Activated naive CD4-positive, alpha-beta T cell (primary cell): Measurements from ENCODE around the gene SPNS3.

Experiments used
- DNase-seq, 4 experiments: peaks; one replicate each; lab custom pipeline; 2025; lab: John Stamatoyannopoulos, UW

SPNS3 gene

DNA sequence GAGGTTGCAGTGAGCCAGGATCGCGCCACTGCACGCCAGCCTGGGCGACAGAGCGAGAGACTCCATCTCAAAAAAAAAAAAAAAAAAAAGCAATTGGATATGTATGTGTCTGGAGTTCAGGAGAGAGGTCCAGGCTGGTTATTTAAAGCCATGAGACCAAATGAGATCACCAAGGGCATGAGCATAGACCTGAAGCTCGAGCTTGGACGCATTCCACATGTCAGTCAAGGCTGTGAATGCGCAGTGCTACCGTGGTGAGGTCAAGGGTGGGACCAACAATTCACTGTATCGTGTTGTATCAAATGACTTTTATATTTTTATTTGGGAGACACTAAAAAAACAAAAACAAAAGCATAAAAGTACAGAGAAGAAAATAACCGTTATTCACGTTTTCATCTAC, 35.8 kb downstream of the SPNS3 start:
- no peak for DNase-seq

DNA sequence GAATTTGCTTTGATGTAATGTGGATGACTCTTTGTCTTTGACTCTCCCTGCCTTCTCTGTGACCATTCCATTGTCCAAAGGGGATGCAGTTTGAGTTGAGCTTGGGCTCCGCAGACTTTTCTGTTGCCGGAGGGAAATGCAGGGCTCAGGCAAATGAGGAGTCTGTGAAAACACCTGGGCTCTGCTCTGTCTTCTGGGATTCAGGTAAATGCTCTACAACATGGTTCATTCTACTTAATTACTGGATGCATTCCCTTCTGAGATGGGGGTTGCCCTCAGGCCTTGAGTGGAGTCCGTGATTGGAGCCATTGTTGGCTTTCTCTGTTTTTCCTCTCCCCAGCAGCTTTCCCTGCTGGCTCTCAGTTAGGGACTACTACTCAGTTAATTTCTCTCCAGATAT, 38.5 kb downstream of the SPNS3 start:
- no peak for DNase-seq

DNA sequence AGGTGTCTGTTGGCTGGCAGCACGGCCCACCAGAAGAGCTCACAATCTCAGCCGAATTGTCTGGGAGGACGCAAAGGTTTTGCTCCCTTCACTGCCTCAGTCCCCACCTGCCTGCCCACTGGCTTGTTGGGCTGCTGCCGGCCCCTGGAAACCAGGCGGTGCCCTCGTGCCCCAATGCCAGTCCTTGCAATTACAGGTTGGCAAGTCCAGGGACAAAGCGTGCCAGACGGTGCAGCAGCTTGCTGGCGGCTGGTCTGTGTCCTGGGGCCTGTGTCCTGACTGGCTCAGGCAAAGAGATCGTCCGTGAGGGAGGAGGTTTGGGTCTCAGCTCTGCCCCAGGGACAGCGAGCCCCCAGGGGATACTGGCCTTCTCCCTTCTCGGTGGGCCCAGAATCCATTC, 40.4 kb downstream of the SPNS3 start:
- no peak for DNase-seq

DNA sequence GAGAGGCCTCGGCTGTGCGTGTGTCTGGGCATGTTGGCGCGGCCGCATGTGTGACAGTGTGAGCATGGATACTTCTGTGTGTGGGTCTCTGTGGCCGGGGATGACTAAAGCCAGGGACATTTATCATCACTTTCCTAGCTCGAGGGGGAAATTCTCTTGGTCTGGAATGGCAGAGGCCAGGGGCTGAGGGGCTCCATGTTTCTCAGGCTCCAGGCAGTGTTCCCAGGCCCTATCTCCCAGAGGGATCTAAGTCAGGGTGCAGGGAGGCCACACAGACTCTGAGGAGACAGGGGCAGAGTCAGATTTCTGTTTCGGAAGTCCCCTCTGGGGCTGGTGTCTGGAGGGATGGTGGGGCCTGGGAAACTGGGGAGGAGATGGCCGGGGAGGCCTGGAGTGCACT, 41.3 kb downstream of the SPNS3 start:
- no peak for DNase-seq

DNA sequence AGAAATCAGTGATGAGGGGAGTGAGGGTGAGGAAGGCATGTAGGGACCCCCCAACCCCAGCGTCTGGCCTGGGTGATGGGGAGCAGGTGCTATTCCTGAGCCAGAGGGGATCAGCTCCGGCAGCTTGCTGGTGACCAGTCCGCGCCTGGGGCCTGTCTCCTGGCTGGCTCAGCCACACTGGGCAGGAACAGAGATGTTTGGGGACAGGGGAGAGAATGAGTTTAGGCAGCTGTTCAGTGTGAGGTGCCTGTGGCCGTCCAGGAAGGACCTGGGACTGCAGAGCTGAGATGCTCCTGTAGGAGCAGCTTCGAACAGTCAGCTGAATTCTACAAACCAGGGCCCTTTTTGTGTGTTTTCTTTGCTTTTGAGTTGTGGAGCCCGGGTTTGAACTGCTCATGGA, 41.7 kb downstream of the SPNS3 start:
- no peak for DNase-seq

DNA sequence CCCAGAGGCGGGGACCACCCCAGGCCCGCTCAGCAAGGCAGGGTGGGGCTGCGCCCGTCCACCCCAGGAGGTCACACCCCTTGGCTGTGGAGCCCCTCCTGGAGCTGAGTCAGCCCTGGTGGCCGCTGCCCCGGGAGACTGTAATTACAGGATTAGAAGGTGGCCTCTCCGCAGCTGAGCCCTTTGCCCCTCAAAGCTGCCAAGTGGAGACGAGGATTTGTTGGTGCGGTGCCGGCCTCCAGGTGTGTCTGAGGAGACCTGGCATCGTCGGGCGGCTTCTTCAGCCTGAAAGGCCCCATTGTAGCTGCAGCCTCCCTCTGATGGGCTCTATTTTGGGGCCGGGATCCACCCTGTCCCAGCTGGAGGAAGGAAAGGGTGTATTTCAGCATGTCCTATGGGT, 42.3 kb downstream of the SPNS3 start:
- DNase-seq, result no peak

DNA sequence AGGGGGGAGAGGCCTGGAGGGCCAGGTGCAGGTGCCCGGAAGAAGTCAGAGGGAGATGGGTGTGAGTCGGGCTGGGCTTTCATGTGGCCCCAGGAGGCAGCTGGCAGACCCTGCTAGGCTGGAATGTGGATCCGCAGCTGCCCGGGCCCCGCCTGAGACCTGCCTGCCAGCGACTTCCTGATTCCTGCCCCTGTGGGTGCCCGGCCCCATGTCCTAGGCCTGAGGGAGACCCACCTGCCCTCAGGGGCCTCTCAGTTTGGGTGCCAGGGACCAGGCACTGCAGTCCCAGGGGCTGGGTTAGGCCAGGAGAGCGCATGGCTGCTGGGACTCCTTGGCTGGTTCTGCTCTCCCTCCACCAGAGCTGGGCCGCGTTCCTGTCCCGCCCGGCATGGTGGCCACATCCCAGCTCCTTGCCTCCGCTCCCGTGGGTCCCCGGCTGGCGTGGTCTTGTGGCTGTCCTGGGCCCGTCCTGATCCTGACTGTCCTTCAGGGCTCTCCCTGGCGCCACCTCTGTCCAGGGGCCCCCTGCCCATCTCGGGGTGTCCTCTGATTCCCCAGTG, 42.9 kb downstream of the SPNS3 start:
- no peak for DNase-seq

DNA sequence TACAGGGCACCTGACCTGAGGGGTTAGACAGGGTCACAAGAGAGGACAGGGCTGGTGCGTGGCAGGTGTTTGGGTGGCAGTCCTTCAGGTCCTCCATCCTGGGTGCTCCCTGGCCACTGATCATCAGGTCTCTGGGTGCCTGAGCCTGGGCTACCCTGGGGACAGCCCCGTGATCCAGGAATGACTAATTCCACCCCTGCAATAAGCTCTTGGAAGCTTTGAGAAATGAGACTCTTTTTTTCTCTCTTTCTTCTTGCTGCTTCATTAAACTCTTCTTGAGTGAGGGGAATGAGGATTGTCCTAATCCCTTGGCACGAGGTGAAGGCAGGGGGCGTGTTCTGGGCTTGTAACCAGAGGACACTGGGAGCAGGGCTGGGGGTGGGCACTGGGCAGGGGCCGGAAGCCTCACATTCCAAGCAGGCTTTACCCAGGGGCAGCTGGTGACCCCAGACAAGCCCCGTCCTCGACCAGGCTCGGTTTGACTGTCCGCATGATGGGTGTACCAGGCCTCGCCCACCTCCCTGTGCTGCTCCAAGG, 43.6 kb downstream of the SPNS3 start:
- no peak for DNase-seq

DNA sequence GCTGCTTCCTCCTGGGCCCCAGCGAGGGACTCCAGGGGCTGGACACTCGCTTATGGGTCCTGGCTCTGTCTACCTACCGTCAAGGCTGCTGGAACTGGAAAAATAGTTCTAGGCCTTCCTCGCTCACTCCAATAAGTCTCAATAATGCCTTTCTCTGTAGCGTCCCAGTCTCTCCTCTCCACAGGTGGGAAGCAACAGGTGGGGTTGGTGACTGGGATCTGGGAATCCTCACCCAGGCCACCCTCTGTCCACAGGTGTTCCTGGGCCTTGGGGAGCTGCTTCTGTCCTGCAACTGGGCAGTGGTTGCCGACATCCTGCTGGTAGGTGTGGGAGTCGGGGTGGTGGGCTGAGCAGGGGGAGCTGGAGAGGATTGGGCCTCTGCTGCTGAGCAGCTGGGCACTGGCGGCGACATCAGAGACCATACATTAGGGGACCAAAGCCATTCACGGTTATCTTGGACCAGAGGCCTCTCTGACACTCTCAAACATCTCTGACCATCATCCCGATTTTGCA, 44.6 kb downstream of the SPNS3 start:
- DNase-seq, result no peak

DNA sequence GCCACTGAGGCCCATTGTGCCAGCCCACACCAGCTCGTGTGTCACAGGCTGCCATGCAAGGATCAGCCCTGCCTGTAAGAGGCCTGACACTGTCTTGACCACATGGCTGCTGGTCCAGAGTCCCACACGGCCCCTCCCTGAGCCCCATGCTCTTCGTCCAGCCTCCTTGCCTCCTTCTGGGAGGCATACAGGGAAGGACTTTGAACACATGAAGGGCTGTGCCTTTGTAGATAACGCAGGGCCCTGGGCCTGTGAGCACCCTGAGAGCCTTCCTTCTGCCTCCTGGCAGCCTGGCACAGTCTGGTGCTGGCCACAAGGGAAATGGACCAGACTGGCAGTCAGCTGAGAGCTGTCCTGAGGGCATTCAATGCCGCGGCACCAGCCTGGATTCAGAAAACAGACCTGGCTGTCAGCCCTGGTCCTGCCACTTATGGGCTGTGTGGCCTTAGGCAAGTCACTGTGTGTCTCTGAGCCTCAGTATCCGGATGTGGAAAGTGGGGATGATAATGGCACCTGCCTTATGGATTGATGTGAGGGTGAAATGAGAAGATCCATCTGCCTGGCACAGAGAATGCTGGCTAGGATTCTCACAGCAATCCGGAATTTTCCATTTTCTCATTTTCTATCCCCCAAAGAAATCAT, 45.7 kb downstream of the SPNS3 start:
- no peak for DNase-seq

DNA sequence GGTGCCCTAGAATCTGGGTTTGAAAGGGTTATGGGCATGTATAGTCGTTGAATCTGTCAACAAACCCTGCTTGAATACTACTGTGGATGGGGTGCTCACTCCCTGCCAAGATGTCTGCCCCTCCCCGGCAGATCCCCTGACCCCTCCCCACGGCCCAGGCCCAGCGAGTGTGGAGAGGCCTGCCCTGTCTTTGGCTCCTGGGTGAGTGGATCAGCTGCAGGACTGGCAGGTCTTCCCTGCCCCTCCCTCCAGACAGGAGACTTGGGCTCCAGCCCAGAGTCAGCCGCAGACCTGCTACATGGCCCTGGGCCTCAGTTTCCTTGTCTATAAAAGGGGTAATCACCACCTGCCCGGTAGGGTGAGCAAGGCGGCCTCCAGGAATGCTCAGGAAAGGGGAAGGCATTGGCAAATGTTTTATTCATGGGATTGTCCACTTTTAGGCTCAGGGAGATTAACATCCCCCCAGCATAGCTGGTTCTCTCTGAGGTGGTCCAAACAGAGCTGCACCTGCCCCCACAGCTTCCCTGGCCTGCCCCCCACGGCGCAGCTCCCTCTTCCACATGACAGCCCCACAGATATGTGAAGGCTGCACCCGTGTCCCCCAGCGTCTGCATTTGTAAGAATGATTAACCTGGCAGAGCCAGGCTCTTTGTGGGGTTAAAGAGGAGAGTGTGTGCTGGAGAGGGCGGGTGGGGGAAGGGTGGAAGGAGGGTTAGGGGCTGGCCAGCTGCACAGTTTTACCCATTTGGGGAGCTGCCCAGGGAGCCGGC, 46.4 kb downstream of the SPNS3 start:
- DNase-seq, result no peak

DNA sequence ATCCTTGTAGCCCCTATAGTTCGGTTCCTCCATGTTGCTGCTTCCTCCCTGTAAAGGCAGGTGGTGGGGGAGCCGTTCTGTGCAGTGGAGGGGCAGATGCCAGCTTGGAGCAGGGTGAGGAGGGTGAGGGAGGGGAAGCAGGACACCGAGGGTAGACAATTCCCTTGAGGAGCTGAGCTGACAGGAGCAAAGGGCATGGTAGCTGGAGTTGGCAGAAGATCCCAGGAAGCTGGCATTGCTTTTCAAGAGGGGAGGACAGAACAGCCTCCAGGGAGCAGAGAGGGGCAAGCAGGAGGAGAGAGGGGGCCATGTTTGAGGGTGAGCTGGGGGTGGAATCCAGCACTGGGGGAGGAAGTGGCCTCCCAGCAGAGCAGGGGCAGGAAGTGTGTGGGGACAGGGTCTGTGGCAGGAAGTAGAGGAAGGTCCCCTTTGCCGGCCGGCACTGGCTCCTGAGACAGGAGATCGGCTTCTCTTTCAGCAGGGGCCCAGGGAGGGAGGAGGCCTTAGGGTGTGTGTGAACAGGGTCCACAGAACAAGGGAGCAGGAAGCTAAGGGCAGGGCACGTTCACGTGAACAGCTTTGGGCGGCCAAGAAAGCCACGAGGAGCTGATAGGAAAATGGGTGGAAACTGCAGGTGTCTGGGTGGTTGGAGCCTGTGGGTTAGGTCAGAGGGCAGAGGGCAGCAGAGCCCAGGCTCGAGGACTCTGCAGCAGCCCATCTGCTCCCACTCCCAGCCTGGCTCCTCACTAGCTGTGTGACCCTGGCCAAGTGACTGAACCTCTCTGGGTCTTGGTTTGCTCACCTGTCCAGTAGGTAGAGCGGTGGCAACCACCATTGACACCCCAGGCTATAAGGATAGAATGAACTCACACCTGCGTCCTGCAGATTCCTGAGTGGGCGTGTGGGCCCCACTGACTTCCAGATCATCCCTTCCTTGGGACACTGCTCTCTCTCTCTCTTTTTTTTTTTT, 47.5 kb downstream of the SPNS3 start:
- DNase-seq, result peak in 2 of 4 experiments; percentile 7 to 22

DNA sequence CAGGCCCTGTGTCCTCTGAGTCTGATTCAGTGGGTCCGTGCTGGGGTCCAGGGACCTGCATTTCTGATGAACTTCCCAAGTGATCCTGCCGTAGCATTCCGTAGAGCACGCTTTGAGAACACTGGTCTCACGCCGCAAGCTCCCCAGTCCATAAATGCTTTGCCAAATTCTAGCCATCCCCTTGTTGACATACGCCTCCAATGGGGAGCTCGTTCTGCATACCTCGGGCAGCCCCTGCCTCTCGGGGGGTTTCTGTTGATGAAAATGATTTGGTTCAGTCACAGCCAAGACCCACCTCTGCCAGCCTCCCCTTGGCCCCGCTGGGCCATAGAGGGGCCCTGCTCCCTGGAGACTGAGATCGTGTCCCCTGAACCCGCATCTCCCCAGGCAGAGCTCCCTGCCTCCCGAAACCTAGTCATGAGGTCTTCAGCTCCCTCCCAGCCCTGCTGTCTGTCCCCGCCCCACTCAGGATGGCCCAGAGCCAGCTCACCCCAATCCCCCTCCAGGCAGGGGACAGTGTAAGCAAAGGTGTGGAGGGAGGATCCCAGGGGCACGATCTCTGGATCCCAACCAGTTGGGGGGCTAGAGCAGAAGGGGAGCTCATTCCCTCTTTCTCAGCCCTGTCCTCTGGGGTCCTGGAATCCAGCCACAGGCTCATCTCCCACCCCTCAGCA, 48.7 kb downstream of the SPNS3 start:
- DNase-seq, result no peak

DNA sequence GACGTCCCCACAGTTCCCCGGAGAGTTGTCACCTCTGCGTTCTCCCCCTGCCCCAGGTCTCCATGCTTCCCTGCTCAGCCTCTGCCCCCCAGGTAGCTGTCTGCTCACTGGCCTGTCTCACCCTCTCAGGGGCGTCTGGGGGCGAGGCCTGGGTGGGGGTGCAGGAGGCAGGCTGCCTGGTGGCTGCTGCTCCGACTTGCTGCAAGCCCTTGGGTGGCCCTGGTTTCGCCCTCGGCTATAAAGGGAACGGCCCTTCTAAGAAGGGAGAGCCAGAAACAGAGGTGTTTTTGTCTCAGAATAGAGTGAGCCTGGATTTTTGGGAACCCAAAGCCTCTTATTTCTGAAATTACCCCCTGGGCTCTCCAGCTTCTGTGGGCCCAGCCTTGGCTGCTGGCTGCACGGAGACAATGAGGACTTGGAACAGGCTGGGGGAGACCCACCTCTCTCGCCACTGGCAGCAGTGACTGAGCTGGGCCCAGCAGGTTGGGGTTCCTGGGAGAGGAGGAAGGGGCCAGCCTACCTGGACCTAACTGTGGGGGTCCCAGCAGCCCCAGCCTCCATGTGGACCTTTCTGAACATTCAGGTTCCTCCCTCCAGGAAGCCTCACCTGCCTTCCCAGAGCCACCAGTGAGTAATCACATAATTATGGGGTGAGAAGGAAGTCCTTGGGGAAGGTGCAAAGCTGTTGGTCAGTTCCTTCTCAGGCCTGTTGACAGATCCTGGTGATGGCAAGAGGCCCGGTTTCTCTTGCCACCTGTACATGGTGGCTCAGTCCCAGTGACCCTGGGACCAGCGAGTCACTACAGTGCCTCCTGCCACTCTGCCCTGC, 49.5 kb downstream of the SPNS3 start:
- no peak for DNase-seq

DNA sequence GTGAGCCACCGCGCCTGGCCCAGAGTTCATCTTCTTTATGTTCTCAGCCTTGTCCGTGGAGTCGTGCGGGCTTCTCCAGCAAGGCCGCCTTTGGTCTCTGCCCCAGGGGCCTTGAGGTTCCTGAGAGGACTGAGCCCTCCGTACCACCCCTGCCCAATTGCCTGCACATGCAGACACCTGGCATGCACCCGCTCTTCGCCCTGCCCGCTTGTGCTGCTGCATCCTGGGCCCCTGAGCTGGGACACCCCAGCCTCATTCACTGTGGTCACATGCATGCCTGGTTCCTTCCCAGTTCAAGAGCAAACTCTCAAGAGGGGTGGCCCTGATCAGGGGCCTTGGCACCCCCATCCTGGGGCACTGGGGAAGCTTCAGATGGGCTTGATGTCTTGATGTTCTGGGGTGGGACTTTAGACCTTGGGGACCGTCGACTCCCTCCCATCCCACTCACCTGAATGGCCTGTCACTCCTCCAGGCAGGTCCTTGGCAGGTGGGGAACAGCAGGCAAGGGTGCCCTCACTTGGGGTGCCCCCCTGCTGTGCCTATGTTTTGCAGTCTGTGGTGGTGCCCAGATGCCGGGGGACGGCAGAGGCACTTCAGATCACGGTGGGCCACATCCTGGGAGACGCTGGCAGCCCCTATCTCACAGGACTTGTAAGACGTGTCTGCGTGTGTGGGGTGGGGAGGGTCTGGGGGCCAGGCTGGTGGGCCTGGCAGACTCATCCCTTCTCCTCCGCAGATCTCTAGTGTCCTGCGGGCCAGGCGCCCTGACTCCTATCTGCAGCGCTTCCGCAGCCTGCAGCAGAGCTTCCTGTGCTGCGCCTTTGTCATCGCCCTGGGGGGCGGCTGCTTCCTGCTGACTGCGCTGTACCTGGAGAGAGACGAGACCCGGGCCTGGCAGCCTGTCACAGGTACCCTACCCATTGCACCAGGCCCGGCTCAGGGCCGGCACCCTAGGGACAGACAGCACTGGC, 52.2 kb downstream of the SPNS3 start:
- peak in 3 of 4 experiments; percentile 25 to 49 (median 34) for DNase-seq

DNA sequence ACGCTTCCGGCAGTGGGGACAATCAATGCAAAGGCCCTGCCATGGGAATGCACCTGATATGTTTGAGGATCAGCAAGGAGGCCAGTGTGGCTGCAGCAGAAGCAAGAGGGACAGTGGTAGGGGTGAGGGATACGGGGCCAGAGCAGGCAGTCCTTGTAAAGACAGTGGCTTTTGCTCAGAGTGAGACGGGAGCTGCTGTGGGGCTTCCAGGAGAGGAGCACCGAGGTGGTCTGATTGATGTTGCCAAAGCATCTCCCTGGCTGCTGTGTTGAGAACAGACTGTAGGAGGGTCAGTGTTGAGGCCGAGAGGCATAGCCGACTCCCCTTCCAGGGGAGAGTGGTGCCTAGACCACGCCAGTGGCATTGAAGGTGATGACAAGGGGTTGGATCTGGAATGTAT, 53.6 kb downstream of the SPNS3 start:
- no peak for DNase-seq

DNA sequence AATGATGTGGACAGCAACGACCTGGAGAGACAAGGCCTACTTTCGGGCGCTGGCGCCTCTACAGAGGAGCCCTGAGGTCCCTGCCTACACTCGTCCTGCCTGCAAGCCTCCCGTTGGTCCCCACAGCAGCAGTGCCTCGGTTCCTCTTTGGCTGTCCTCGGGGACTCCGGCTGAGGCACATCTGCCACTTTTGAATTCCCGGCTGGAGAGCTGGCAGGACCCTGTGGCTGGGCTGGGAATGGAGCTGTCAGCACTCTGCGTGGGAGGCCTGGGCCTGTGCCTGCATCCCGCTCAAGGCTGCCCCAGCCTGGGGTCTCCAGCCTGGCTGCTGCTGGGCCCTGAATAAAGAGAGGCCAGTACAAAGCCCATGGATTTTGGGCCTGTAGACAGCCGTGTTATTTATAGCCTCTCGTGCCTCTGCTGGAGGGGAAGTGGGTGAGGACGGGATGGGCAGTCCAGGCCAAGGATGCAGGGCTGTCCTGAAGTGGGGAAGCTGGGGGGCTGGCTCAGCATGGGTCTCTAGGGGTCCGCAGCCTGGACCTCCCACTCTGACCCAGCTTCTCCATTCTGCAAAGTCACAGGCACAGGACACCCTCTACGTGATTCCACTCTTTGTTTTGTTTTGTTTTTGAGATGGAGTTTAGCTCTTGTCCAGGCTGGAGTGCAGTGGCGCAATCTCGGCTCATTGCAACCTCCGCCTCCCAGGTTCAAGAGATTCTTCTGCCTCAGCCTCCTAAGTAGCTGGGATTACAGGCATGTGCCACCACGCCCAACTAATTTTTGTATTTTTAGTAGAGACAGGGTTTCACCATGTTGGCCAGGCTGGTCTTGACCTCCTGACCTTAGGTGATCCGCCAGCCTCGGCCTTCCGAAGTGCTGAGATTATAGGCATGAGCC, 54.3 kb downstream of the SPNS3 start:
- DNase-seq, result no peak

DNA sequence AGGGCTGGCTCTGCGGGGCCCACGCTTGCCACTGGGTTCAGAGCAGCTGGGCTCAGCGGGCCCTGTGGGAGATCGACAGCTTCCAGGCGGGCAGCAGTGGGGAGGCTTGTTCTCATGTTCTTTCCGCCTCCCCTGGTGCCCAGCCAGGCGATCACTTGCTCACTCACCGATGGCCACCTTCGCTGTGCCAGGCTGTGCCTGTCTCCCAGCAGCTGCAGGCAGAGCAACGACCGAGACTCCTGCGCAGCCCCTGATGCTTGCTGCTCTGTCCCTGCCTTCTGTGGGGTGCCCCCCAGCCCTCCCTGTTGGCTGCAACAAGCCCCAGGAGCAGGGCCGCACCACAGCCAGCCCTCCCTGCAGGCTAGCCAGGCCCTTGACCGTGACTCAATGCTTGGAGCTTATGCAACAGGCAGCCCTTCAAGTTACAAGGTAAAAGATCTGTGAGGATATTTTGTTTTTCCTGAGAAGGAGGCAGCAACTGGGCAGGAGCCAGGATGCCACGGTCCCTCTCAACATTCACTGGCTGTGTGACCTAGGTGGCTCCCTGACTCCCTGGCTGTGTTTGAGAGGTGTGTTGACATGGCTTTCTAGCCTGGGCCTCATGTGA, 55.4 kb downstream of the SPNS3 start:
- DNase-seq, result no peak
